ENCODE measurements around the gene METTL6.

The METTL6 gene

GRCh38 chr3:15440891-15441290 is 13.5 kb upstream of the METTL6 start:
- POLR2A ChIA-PET: no interaction called here
- CTCF ChIA-PET: no interaction called here
- no peak for DNase-seq (ENCODE audit: low read depth, low spot score)
- no peak for TF ChIP-seq CTCF (IDR thresholded peaks at IDR 0.05; ENCODE audit: insufficient read depth, low read length, missing control alignments)
- H3K4me3 ChIP-seq (ENCODE audit: low read depth, low read length): no peak overlapping the region

DNA sequence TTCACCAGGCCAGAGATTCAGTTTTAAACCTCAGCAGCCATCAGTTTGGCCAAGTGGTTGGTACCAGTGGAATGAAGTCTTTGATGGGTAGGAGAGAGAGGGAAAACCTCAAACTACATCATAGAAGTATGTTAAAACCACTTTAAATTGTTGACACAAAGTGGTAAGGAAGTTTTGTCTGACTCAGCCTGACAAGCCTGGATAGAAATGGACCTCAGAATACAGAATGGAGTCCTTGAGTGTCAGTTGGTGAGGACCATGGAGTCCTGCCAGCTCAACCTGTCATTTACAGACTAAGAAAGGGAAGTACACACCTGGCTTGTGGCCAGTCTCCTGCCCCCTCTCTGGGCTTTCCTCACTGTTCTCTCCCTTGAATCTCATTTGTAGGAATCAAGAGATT is 12.1 kb upstream of the METTL6 start:
- H3K4me3 ChIP-seq (ENCODE audit: low read depth, low read length): no peak overlapping the region
- ChIA-PET POLR2A (no interaction called here), CTCF (no interaction called here)
- no peak for DNase-seq (ENCODE audit: low read depth, low spot score)
- no peak for TF ChIP-seq CTCF (IDR thresholded peaks at IDR 0.05; ENCODE audit: insufficient read depth, low read length, missing control alignments)

DNA sequence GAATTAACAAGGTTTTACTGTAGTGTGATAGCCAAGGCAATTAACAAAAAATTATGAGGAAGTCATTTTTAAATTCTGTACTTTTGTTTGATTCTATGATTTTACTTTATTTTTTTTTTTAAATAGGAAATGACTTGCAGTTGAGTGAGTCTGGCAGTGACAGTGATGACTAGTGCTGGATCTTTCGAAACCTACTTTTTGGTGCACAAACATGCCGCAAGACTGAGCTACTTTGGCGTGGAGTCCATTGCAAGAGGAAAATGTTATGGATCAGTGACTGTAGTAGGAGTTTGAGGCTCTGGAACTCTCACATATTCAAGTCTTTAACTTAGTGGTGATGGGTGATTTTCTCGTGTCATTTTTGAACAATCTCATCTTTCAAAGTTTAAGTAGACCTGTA is 11.6 kb upstream of the METTL6 start:
- no peak overlapping the region for H3K4me3 ChIP-seq (ENCODE audit: low read depth, low read length)
- CTCF ChIA-PET: no interaction called here
- no peak for DNase-seq (ENCODE audit: low read depth, low spot score)
- POLR2A ChIA-PET: no interaction called here
- no peak for TF ChIP-seq CTCF (IDR thresholded peaks at IDR 0.05; ENCODE audit: insufficient read depth, low read length, missing control alignments)

- TF ChIP-seq CTCF (IDR thresholded peaks at IDR 0.05; ENCODE audit: insufficient read depth, low read length, missing control alignments): no peak
- H3K4me3 ChIP-seq (ENCODE audit: low read depth, low read length): no peak overlapping the region
- POLR2A ChIA-PET: no interaction called here
- CTCF ChIA-PET: interaction anchor here (1.1 kb wide), 1 partner anchor 121 kb away, joined by 3 read pairs; no protein-coding TSS in a partner anchor
- no peak for DNase-seq (ENCODE audit: low read depth, low spot score)
Observed at GRCh38 chr3:15436246-15436645, 8.9 kb upstream of the METTL6 start.

DNA sequence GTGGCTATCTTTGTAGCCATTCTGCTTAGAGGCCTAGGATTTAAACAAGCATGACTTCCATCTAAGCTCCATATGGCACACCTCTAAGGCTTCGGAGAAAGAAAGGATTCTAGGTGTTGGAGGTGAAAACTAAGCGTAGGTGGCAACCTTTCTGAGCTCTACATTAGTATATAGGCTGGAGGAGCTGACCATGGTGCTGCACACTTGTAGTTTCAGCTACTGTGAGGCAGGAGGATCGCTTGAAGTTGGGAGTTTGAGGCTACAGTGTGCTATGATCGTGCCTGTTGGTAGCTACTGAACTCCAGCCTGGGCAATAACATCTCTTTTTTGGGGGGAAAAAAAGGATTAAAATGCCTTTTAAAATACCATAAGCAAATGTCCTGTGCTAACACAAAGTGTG is 7.4 kb upstream of the METTL6 start:
- POLR2A ChIA-PET: no interaction called here

DNA sequence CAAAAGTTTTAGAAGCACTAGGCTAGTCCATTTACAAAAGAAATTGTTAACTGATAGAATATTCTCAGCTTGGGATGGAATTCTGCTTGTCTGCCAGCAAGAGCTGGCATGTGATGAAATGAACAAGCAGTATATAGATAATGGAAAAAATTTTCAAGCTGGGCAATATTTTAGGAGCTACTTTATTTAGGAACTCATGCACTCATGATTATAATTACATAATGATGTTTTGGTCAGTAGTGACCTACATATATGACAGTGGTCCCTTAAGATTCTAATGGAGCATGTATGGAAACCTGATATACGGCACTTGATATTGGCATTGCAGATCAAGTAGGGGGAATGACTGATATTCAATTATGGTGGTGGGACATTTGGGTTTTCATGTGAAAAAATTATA is 6.2 kb upstream of the METTL6 start:
- DNase-seq (ENCODE audit: low read depth, low spot score): no peak
- no peak overlapping the region for H3K4me3 ChIP-seq (ENCODE audit: low read depth, low read length)
- ChIA-PET CTCF (interaction anchor here (1.0 to 1.9 kb wide), 3 partner anchors 8 to 231 kb away, joined by 3 to 6 read pairs (median 6); no protein-coding TSS in a partner anchor), POLR2A (no interaction called here)
- TF ChIP-seq CTCF (IDR thresholded peaks at IDR 0.05; ENCODE audit: insufficient read depth, low read length, missing control alignments): no peak

More for the DNA sequence above, 7.4 kb upstream of the METTL6 start:
- no peak for DNase-seq (ENCODE audit: low read depth, low spot score)
- TF ChIP-seq CTCF (IDR thresholded peaks at IDR 0.05; ENCODE audit: insufficient read depth, low read length, missing control alignments): no peak
- CTCF ChIA-PET: interaction anchor here (0.6 to 1.9 kb wide), 6 partner anchors 9 to 229 kb away, joined by 3 to 6 read pairs (median 5); no protein-coding TSS in a partner anchor
- no peak overlapping the region for H3K4me3 ChIP-seq (ENCODE audit: low read depth, low read length)
